NCI-H1092 (cell line): Measurements from ENCODE around the gene C1QTNF12.
A peak's percentile ranks its signal among the peaks of the same experiment; 100 is the strongest.

Source experiments
- DNase-seq: peaks from one replicate; lab custom pipeline; 2025; lab: John Stamatoyannopoulos, UW

The C1QTNF12 gene

GRCh38 chr1:1281533-1282321 lies 35.2 kb upstream of the C1QTNF12 start:
- no peak for DNase-seq

- no peak for DNase-seq
These were observed 34.4 kb upstream of the C1QTNF12 start for GRCh38 chr1:1280782-1281481.

GRCh38 chr1:1279028-1279427 lies 32.5 kb upstream of the C1QTNF12 start:
- DNase-seq, result no peak

GRCh38 chr1:1278620-1279019 lies 32.1 kb upstream of the C1QTNF12 start:
- no peak for DNase-seq

GRCh38 chr1:1275836-1276235 lies 29.3 kb upstream of the C1QTNF12 start:
- DNase-seq, result no peak

DNA sequence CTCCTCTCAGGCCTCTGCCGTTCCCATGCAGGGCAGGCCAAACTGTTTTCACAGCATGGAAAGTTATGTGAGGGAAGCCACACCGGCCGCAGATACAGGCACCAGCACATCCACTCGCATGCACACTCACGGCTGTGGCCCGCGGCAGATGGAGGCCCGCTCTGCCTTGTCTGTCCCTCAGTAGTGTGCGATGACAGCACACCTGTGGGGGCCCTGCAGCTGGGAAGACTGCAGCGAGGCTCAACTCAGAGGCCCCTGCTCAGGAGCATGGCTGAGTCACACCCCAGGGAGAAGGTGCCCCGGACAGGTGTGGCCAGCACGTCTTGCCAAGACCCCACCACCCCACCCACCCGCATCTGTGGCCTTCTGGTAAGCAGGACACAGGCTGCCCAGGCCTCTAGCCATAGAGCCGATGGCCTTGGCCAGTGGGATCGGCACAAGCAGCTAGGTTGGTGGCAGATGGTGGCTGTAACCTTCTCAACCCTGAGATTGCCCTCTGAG lies 28.5 kb upstream of the C1QTNF12 start:
- DNase-seq, result no peak

GRCh38 chr1:1274299-1274930 lies 27.9 kb upstream of the C1QTNF12 start:
- DNase-seq, result no peak

DNA sequence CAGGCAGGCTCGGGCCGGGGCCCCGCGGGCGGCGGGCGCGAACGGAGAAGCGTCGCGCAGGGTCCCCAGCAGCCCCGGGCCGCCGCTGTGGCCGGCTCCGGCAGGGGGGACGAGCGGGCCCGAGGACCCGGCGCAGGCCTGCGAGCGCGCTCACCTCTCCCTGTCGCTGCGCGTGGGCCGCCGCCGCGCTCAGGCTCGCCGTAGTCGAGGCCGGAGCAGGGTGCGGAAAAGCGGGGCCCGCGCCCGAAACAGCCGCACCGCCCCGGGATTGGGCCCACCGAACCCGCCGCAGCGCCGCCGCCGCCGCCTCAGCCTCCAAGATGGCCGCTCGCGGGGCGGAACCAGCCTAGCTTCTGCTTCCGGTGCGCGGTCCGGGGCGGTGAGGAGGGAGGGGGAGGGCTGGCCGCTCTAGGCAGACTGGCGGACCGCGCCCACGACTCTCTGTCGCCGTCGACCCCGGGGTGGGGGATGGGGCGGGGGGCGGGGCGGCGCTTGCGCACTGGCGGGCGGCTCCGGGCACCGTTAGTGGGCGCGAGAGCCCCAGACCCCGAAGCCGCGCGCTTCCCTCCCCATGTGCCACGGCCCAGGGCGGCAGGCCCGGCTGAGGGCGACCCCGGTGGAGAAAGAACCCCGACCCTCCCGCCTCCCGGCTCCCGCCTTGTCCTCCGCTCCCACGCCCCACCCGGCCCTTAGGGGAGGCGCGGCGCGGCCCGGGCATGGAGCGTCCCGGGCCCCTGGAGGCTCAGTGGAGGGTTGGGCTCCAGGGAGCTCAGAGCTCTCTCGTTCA lies 27.2 kb upstream of the C1QTNF12 start, which contains the start of gene UBE2J2:
Gene UBE2J2, minus strand, starts transcription at position 343 of the 787 bp plus-strand sequence. CDS start 5,862 bp downstream, outside the sequence.
- DNase-seq, result peak; percentile 62

DNA sequence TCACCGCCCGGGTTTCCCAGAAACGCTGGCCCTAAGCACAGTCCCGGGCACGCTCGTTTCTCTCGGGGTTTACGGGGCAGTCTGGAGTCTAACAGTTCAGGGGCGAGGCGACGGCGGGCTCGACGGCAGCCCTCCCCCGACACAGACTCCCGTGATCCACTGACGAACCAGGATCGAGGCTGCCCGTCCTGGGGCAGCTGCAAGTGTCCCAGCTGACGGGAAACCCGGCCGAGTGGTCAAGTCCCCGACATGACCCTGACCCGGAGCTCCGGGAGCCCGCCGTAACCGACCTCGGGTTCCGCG lies 26.6 kb upstream of the C1QTNF12 start:
- no peak for DNase-seq

- no peak for DNase-seq
These were observed 26.1 kb upstream of the C1QTNF12 start for GRCh38 chr1:1272341-1273208.

DNA sequence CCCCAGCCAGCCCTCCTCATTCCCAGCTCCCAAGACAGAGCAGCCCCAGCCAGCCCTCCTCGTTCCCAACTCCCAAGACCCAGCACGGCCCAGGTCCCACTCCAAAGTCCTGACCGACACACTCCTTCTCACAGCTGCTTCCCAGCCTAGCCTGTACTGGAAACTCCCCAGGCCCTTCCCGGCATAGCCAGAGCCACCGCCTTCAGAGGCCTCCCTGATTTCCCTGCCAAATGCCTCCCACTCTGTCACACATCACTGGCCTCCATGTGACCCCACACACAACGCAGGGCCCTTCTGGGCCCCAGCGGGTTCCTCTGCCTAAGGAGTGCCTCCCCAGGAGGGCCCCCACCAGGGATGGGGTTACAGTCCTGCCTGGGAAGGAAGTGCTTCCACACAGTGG lies 24.3 kb upstream of the C1QTNF12 start:
- DNase-seq, result no peak

DNA sequence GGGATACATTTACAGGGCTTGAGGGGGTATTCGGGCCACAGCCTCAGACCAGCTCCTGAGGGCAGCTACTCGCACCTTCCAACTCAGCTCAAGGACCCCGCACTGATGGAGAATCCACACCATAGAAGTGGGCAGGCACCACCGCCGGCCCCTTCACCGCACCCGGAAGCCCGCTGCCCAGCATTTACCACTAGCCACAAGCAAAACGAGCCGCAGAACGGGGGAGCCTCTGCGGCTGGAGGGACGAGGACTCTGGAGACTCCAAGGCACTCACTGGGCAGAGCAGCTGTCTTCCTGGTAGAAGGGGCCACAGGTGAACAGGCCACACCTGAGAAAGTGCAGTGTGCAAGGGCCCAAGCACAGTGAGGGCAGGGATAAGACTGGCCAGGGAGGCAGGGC lies 21.8 kb upstream of the C1QTNF12 start:
- DNase-seq, result no peak

GRCh38 chr1:1267488-1268283 lies 21.2 kb upstream of the C1QTNF12 start:
- no peak for DNase-seq

- no peak for DNase-seq
These were observed 18.3 kb upstream of the C1QTNF12 start for GRCh38 chr1:1264868-1265272.

DNA sequence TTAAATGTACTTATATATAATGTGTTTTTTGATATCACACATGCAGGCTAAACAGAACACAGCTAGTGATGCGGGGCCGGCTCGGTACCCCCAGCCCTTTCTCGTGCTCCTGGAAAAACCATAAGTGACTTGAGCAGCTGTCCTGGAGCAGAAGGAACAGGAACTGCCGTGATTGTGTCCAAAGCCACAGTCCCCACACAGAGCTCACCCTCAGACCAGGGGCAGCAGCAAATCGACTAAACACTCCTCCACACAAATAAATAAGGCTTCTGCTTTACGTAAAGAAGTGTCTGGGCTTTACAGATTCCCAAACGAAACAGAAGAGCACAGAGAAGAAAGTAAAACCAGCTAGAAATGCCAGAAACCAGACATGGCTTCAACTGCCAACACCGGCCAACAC lies 17.5 kb upstream of the C1QTNF12 start:
- no peak for DNase-seq

DNA sequence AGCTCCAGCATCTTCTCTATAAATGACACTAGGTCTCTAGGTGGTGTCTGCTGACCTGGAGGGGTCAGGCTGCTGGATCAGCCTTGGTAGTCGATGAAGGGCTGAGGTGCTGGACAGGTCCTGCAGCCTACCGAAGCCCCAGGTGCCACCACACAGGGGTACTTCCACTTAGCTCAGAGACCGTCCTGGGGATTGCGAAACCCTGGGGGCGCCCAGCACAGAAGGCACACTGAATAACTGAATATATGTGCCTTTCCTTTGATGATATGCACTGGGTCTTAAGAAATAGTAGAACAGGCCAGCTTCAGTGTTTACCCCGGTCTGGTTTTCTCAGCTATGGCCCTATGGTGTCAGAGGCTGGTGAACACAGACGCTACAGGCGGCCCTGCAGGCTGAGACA lies 16.2 kb upstream of the C1QTNF12 start:
- no peak for DNase-seq

DNA sequence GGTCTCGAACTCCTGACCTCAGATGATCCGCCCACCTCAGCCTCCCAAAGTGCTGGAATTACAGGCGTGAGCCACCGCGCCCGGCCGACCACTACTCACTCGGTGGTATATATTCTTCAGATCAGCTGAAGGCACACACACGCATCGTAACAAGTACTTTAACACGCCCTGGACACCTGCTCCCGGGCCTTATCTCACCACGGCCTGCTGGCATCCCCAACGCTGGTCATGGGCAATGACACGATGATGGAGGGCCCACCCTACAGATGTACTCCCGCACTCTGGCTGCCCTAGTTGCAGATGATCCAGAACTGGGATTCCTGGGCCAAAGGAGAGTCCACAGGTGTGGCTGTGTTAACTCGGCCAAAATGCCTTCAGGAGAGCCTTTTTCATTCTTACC lies 15.5 kb upstream of the C1QTNF12 start:
- DNase-seq, result no peak

GRCh38 chr1:1260843-1261560 lies 14.5 kb upstream of the C1QTNF12 start:
- DNase-seq, result no peak

GRCh38 chr1:1259951-1260600 lies 13.6 kb upstream of the C1QTNF12 start:
- DNase-seq, result no peak
